A673 (cell line): ENCODE data around the gene RPP14. TPM values are rescaled to one million over a fixed set of nuclear protein-coding genes. Genes with fewer than 3 reads are reported as not detected.

ENCODE experiments used
- BruUV-seq: library from RNA; stranded (reverse); fragments of 400-500 nt; replicated peaks from 2 replicates; lab custom pipeline; 2021; lab: Mats Ljungman, UMichigan
- CTCF ChIA-PET: fragments of 300-600 bp; sonication (Branson Sonifier 250); formaldehyde crosslinking; loops from one replicate; lab custom pipeline; 2022; ENCODE audit warnings: antibody characterized with exemption; lab: Charles Lee
- POLR2A ChIA-PET: fragments of 300-600 bp; sonication (Branson Sonifier 250); formaldehyde crosslinking; loops from one replicate; lab custom pipeline; 2022; ENCODE audit warnings: antibody characterized with exemption; ENCODE audit not compliant: low non-redundant PET; lab: Charles Lee
- DNase-seq: peaks from one replicate; pipeline ENCODE4 v3.0.0-alpha.2; 2015; ENCODE audit warnings: low spot score
- H3K27ac ChIP-seq: fragments of 200-600 bp; sonication (generic); 2 replicates; pipeline ENCODE4 v1.5.1; 2016; ENCODE audit warnings: mixed run types, low read depth, mild to moderate bottlenecking, mixed read lengths, antibody characterized with exemption, low read length; ENCODE audit not compliant: poor library complexity, severe bottlenecking
- H3K27me3 ChIP-seq: fragments of 200-600 bp; sonication (generic); replicated peaks from 2 replicates; pipeline ENCODE4 v1.6.1; 2017; ENCODE audit warnings: mixed run types, low read depth, mild to moderate bottlenecking, mixed read lengths, antibody characterized with exemption, low read length; ENCODE audit not compliant: insufficient read depth, poor library complexity
- H3K36me3 ChIP-seq: fragments of 200-600 bp; sonication (generic); 2 replicates; pipeline ENCODE4 v1.6.1; 2016; ENCODE audit warnings: mixed run types, mild to moderate bottlenecking, mixed read lengths, antibody characterized with exemption, low read length; ENCODE audit not compliant: insufficient read depth, poor library complexity, severe bottlenecking
- H3K4me1 ChIP-seq: fragments of 200-600 bp; sonication (generic); 2 replicates; pipeline ENCODE4 v1.6.1; 2017; ENCODE audit warnings: mixed run types, mild to moderate bottlenecking, mixed read lengths, antibody characterized with exemption, low read length; ENCODE audit not compliant: insufficient read depth, poor library complexity, severe bottlenecking
- H3K4me3 ChIP-seq: fragments of 200-600 bp; sonication (generic); 2 replicates; pipeline ENCODE4 v1.5.1; 2016; ENCODE audit warnings: low read depth, mixed run types, mild to moderate bottlenecking, mixed read lengths, low read length; ENCODE audit not compliant: poor library complexity, severe bottlenecking
- H3K9me3 ChIP-seq: fragments of 200-600 bp; sonication (generic); 2 replicates; pipeline ENCODE4 v1.6.1; 2016; ENCODE audit warnings: mixed run types, low read depth, mild to moderate bottlenecking, mixed read lengths, antibody characterized with exemption, low read length; ENCODE audit not compliant: poor library complexity, severe bottlenecking
- EZH2 ChIP-seq: fragments of 200-600 bp; sonication (generic); IDR thresholded peaks from 2 replicates; pipeline ENCODE4 v1.6.1; 2017; ENCODE audit warnings: borderline replicate concordance, low read depth, mild to moderate bottlenecking, mixed read lengths, antibody characterized with exemption, low read length; ENCODE audit not compliant: poor library complexity, severe bottlenecking
- intact Hi-C: fragments of 100-400 bp; cut with micrococcal nuclease; formaldehyde crosslinking; loops from one replicate; pipeline ENCODE4 v1.10.0; 2022; ENCODE audit not compliant: unreplicated experiment
- total RNA-seq: library from RNA; stranded (reverse); gene quantifications from 2 replicates; pipeline ENCODE4 v1.2.3, GENCODE V29; 2021
- TF ChIP-seq, protein P1 (sequence below): fragments of 300-800, 200-600 bp; sonication (generic); conservative IDR thresholded peaks from 2 replicates; pipeline ENCODE4 v1.5.1; 2017; ENCODE audit warnings: low read depth, mild to moderate bottlenecking, antibody characterized with exemption, low read length, moderate library complexity, mixed read lengths

Gene RPP14
- total RNA-seq, 1 experiment from 2014 or later, result 17.4 TPM

DNA sequence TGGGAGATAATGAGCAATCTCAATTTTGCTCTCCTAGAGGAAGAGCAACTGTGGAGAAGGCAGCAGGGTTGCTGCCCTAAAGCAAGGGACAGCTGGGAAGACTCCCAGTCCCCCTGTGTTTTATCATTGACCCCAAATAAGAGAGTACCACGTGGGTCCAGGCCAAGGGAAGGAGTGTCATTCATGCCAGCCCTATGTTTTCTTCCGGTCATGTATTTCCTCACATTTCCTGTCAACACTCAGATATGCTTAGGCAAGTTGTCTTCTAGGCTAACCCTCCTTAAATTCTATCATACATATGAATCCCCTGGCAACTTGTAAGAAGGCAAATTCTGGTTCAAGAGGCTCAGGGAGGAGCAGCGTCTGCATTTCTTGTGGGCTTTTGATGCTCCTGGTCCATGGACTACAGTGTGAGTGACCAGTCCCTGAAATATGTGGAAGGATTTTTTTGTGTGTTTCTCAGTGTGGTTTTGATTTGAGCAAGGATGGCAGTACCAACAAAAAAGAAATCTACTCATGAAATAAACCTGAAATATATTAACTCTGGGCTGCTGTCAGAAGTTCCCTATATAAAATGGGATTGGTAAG is 31.9 kb upstream of the RPP14 start:
- CTCF ChIA-PET, result no interaction called here
- no peaks in the 10 kb centered on the region for H3K27me3 ChIP-seq
- no TSS peak for BruUV-seq
- TF ChIP-seq, protein P1, sequence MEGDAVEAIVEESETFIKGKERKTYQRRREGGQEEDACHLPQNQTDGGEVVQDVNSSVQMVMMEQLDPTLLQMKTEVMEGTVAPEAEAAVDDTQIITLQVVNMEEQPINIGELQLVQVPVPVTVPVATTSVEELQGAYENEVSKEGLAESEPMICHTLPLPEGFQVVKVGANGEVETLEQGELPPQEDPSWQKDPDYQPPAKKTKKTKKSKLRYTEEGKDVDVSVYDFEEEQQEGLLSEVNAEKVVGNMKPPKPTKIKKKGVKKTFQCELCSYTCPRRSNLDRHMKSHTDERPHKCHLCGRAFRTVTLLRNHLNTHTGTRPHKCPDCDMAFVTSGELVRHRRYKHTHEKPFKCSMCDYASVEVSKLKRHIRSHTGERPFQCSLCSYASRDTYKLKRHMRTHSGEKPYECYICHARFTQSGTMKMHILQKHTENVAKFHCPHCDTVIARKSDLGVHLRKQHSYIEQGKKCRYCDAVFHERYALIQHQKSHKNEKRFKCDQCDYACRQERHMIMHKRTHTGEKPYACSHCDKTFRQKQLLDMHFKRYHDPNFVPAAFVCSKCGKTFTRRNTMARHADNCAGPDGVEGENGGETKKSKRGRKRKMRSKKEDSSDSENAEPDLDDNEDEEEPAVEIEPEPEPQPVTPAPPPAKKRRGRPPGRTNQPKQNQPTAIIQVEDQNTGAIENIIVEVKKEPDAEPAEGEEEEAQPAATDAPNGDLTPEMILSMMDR, result no peak
- TF ChIP-seq EZH2, result no peak
- no peak overlapping the region for H3K4me3 ChIP-seq
- POLR2A ChIA-PET, result no interaction called here
- no peak for DNase-seq
- H3K9me3 ChIP-seq, result no peaks in the 10 kb centered on the region
- H3K36me3 ChIP-seq, result peaks cover 71% of the 10 kb centered on the region
- H3K4me1 ChIP-seq, result peaks cover 4% of the 10 kb centered on the region
- intact Hi-C loops, result no loop called here
- H3K27ac ChIP-seq, result no peak overlapping the region

DNA sequence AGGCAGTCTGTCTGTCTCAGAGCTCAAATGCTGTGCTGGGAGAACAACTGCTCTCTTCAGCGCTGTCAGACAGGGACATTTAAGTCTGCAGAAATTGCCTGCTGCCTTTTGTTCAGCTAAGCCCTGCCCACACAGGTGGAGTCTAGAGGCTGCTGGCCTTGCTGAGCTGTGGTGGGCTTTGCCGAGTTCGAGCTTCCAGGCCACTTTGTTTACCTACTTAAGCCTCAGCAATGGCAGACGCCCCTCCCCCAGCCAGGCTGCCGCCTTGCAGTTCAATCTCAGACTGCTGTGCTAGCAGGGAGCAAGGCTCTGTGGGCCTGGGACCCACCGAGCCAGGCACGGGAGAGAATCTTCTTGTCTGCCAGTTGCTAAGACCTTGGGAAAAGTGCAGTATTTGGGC is 25.0 kb upstream of the RPP14 start:
- no TSS peak for BruUV-seq
- POLR2A ChIA-PET, result no interaction called here

DNA sequence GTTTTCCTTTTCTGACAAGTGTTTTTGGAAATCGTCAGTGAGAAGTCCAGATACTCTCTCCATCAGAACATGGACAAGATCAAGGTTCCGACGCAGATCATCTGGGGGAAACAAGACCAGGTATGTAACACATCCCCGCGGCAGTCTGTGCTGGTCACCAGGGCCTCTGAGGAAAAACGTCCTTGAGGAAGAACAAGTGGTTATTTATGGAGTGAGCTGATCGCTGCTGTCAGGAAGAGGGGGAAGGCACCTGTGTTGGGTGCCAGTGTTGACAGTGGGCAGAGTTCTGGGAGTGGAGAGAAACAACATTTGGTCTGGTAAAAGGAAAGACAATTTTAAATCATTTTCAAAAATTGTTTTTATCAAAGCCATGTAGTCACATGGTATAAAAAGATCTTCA is 20.7 kb upstream of the RPP14 start:
- Histone ChIP-seq H3K4me1 (no peaks in the 10 kb centered on the region), H3K27ac (peak overlapping the region; percentile 47), H3K9me3 (no peaks in the 10 kb centered on the region), H3K27me3 (no peaks in the 10 kb centered on the region), H3K4me3 (no peak overlapping the region), H3K36me3 (peaks cover 77% of the 10 kb centered on the region)
- TF ChIP-seq EZH2, result no peak
- TF ChIP-seq, protein P1, result no peak
- CTCF ChIA-PET, result no interaction called here
- intact Hi-C loops, result no loop called here
- POLR2A ChIA-PET, result no interaction called here
- no peak for DNase-seq
- no TSS peak for BruUV-seq

More for the DNA sequence above, 25.0 kb upstream of the RPP14 start:
- Histone ChIP-seq H3K9me3 (no peaks in the 10 kb centered on the region), H3K36me3 (peaks cover 58% of the 10 kb centered on the region), H3K4me3 (no peak overlapping the region), H3K27me3 (no peaks in the 10 kb centered on the region), H3K4me1 (no peaks in the 10 kb centered on the region), H3K27ac (no peak overlapping the region)
- intact Hi-C loops, result no loop called here
- TF ChIP-seq, protein P1, result no peak
- no peak for TF ChIP-seq EZH2
- no peak for DNase-seq
- CTCF ChIA-PET, result no interaction called here
